Ectodermal cell (in vitro differentiated cells): ENCODE results near the gene TSSK2.

Experiments used
- H3K27ac ChIP-seq: 2 replicates; pipeline ENCODE4 v1.7.0; 2013; ENCODE audit warnings: mild to moderate bottlenecking, low read depth, low read length; ENCODE audit not compliant: insufficient read depth, poor library complexity, severe bottlenecking
- H3K27me3 ChIP-seq: 2 replicates; pipeline ENCODE4 v1.7.0; 2013; ENCODE audit warnings: mild to moderate bottlenecking, low read length; ENCODE audit not compliant: insufficient read depth, control insufficient read depth, poor library complexity, severe bottlenecking
- H3K36me3 ChIP-seq: one replicate; pipeline ENCODE4 v1.7.0; 2013; ENCODE audit warnings: low read length; ENCODE audit not compliant: control insufficient read depth, insufficient read depth
- H3K4me1 ChIP-seq: one replicate; pipeline ENCODE4 v1.7.0; 2013; ENCODE audit warnings: low read length; ENCODE audit not compliant: control insufficient read depth, insufficient read depth
- H3K4me3 ChIP-seq: 2 replicates; pipeline ENCODE4 v1.7.0; 2013; ENCODE audit warnings: low read depth, low read length, control low read depth; ENCODE audit not compliant: insufficient read depth
- H3K9me3 ChIP-seq: 2 replicates; pipeline ENCODE4 v1.7.0; 2013; ENCODE audit warnings: mild to moderate bottlenecking, low read length, moderate library complexity; ENCODE audit not compliant: control insufficient read depth
- WGBS, 2 experiments: methylation state at CpG; one replicate each; pipeline ENCODE4 v1.1.7; 2013; ENCODE audit warnings: missing lambda C conversion rate in 2 of 2; 5-methylcytosine and 5-hydroxymethylcytosine counted together

Gene TSSK2

DNA sequence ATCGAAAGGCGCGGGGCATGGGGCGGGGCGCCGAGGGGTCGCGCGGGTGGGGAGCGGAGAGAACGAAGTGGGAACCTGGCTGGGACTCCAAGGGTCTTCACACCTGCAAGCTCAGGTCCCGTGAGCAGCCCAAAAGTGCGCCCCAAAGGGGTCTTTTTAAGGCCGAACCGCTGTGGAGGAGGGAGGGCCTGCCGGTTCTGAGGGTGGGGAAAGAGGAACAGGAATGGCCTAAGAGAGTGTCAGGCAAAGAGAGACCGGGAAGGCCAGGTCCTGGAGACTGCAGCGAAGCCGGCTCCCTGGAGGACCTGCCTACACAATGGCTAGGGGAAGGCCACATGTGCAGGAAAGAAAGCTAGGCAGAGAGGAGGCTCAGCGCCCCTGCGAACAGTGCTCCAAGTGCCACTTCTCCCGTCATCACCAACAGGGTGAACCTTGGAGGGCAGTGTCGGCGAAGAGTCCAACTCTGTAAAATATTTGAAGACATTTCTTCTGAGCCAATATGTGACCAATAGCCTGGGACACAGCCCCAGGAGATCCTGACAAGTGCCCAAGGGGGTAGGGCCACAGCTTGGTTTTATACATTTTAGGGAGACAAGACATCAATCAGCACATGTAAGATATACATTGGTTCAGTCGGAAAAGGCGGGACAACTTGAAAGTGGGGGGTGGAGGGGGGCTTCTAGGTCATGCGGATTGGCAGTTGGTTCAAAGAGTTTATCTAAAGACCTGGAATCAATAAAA, 8.2 kb upstream of the TSSK2 start:
- Histone ChIP-seq H3K9me3 (no peaks in the 10 kb centered on the region), H3K27me3 (no peaks in the 10 kb centered on the region), H3K4me3 (peak overlapping the region; percentile 96), H3K36me3 (no peaks in the 10 kb centered on the region), H3K4me1 (peaks cover 8% of the 10 kb centered on the region), H3K27ac (peak overlapping the region; percentile 59)
- 17 to 18% methylated on average over 27 of the region's 27 CpGs for WGBS, 2 experiments

GRCh38 chr22:19123936-19124335, 7.2 kb upstream of the TSSK2 start:
- WGBS, 2 experiments = 94 to 95% methylated on average over 4 of the region's 4 CpGs
- Histone ChIP-seq H3K27me3 (no peaks in the 10 kb centered on the region), H3K27ac (no peak overlapping the region), H3K4me1 (peaks cover 8% of the 10 kb centered on the region), H3K36me3 (no peaks in the 10 kb centered on the region), H3K4me3 (no peak overlapping the region), H3K9me3 (no peaks in the 10 kb centered on the region)

- WGBS, 2 experiments = 76 to 80% methylated on average over 4 of the region's 4 CpGs
- Histone ChIP-seq H3K4me3 (no peak overlapping the region), H3K27me3 (no peaks in the 10 kb centered on the region), H3K9me3 (no peaks in the 10 kb centered on the region), H3K27ac (no peak overlapping the region), H3K4me1 (peaks cover 8% of the 10 kb centered on the region), H3K36me3 (no peaks in the 10 kb centered on the region)
Observed at GRCh38 chr22:19124377-19124776, 6.7 kb upstream of the TSSK2 start.

DNA sequence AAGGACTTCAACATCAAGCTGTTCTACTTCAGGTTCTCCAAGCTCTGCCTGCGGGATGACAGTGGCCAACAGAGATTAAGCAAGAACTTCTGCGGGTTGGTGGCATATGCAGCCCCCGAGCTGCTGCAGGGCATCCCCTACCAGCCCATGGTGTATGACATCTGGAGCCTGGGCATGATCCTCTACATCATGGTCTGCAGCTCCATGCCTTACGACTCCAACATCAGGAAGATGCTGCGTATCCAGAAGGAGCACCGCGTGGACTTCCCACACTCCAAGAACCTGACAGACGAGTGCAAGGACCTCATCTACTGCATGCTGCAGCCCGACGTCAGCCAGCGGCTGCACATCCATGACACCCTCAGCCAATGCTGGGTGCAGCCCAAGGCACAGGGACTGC, 6.1 kb upstream of the TSSK2 start:
- no peaks in the 10 kb centered on the region for H3K36me3 ChIP-seq
- no peaks in the 10 kb centered on the region for H3K27me3 ChIP-seq
- H3K27ac ChIP-seq = no peak overlapping the region
- H3K4me3 ChIP-seq = no peak overlapping the region
- peaks cover 8% of the 10 kb centered on the region for H3K4me1 ChIP-seq
- no peaks in the 10 kb centered on the region for H3K9me3 ChIP-seq
- 95 to 96% methylated on average over 11 of the region's 11 CpGs for WGBS, 2 experiments

DNA sequence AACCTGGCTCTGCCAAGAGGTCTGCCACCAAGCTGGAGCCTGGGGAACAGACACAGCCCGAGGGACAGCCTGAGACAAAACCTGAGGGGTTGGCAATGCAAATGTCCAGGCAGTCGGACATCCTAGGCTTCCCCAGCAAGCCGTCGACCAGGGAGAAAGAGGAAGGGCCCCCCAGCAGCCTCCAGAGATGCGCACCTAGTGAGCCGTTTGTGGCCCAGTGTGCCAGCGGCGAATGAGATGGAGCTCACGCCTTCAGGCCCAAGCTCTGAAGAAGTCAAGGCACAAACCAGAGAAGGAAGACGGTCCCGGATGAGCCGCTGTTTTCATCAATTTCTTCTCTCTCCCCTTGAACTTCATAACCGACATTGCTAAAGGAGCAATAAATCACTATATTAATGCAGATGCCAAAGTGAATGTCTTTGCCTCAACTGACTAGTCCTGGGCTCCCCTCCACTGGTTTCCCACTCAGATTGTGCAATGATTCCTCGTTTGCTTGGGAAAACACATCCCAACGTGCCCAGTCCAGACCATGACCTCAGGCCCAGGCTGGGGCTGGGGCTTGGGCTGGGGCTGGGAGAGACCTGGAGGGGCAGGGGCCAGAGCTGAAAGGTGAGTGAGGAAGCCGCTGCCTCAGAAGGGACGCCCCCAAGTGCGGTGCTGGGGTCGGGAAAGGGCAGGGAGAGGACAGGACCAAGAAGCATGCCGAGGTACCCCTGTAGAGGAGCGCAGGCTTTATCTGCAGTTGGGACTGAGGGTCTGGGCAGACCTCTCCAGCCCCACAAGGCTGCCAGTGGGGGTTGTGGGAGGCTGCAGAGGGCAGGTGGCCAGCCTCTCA, 5.4 kb upstream of the TSSK2 start:
- H3K27ac ChIP-seq = no peak overlapping the region
- WGBS, 2 experiments = 85 to 89% methylated on average over 21 of the region's 21 CpGs
- H3K36me3 ChIP-seq = no peaks in the 10 kb centered on the region
- H3K9me3 ChIP-seq = no peaks in the 10 kb centered on the region
- H3K4me3 ChIP-seq = no peak overlapping the region
- H3K27me3 ChIP-seq = no peaks in the 10 kb centered on the region
- peaks cover 6% of the 10 kb centered on the region for H3K4me1 ChIP-seq

GRCh38 chr22:19126309-19127273, 4.5 kb upstream of the TSSK2 start:
- H3K4me1 ChIP-seq = no peaks in the 10 kb centered on the region
- H3K9me3 ChIP-seq = no peaks in the 10 kb centered on the region
- H3K27me3 ChIP-seq = no peaks in the 10 kb centered on the region
- no peak overlapping the region for H3K27ac ChIP-seq
- 92% methylated on average over 19 of the region's 19 CpGs for WGBS, 2 experiments
- no peaks in the 10 kb centered on the region for H3K36me3 ChIP-seq
- H3K4me3 ChIP-seq = no peak overlapping the region

GRCh38 chr22:19127329-19128008, 3.6 kb upstream of the TSSK2 start:
- Histone ChIP-seq H3K9me3 (no peaks in the 10 kb centered on the region), H3K27ac (no peak overlapping the region), H3K4me3 (no peak overlapping the region), H3K27me3 (no peaks in the 10 kb centered on the region), H3K36me3 (no peaks in the 10 kb centered on the region), H3K4me1 (no peaks in the 10 kb centered on the region)
- 91 to 93% methylated on average over 16 of the region's 16 CpGs for WGBS, 2 experiments

GRCh38 chr22:19128009-19128401, 3.1 kb upstream of the TSSK2 start:
- no peak overlapping the region for H3K27ac ChIP-seq
- no peaks in the 10 kb centered on the region for H3K27me3 ChIP-seq
- 86 to 89% methylated on average over 7 of the region's 7 CpGs for WGBS, 2 experiments
- no peaks in the 10 kb centered on the region for H3K36me3 ChIP-seq
- H3K4me3 ChIP-seq = no peak overlapping the region
- no peaks in the 10 kb centered on the region for H3K4me1 ChIP-seq
- no peaks in the 10 kb centered on the region for H3K9me3 ChIP-seq

DNA sequence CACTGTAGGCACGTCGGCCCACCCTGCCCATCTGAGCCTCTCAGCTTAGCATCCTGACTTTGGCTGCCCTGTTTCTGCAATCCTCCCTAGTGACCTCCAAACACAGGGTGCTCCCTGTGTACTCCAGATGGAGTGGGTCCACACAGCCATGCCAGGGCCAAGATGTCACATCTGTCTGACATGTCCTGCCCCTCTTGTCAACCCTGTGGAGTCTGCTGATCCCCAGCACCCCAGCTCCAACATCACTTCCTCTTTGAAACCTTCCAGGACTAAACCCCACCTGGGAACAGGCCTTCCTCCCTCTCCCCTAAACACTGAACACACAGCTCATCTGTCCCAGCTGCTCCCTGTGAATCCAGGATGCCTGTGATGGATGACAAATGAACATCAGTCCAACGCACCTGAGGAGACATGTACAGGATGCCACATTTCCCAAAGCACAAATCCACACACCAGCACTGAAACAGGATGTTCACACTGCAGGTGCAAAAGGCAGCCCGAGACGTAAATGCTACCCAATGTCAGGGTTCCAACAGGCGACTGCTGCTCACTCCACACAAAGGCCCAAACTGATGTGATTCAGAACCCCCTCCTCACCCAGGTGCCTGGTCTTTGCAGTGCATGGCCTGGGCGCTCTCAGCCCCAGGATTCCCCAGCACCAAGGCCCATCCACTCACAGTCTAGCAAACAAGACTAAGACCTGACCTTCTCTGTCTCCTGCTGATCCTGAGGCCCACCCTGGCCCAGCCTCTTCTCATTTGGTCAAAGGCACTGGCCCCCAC, 2.0 kb upstream of the TSSK2 start:
- H3K4me1 ChIP-seq = no peaks in the 10 kb centered on the region
- H3K27me3 ChIP-seq = no peaks in the 10 kb centered on the region
- H3K4me3 ChIP-seq = no peak overlapping the region
- H3K36me3 ChIP-seq = no peaks in the 10 kb centered on the region
- WGBS, 2 experiments = 87 to 94% methylated on average over 7 of the region's 7 CpGs
- H3K27ac ChIP-seq = no peak overlapping the region
- H3K9me3 ChIP-seq = no peaks in the 10 kb centered on the region
